B cell (primary cell): ENCODE results near the gene SLC20A1. TPM values are rescaled to one million over a fixed set of nuclear protein-coding genes. Genes with fewer than 3 reads are reported as not detected.

Experiments used
- ATAC-seq: fragments of 200-7000 bp; cut with Tn5 transposase; one replicate; pipeline ENCODE4 v1.10.0; 2021; ENCODE audit warnings: low read depth, mild to moderate bottlenecking, moderate number of reproducible peaks, moderate library complexity
- CTCF ChIA-PET: fragments of 350-600 bp; sonication (Branson Sonifier 250); formaldehyde crosslinking; loops from one replicate; lab custom pipeline; 2021; ENCODE audit warnings: antibody characterized with exemption, inconsistent platforms; lab: Charles Lee
- POLR2A ChIA-PET: fragments of 350-600 bp; sonication (Branson Sonifier 250); formaldehyde crosslinking; loops from one replicate; lab custom pipeline; 2021; ENCODE audit warnings: antibody characterized with exemption; lab: Charles Lee
- DNase-seq: peaks from one replicate; pipeline ENCODE4 v3.0.0; 2013
- H2AFZ ChIP-seq: 2 replicates; pipeline ENCODE4 v1.6.1; 2012; ENCODE audit warnings: mild to moderate bottlenecking, low read depth, low read length; ENCODE audit not compliant: insufficient read depth, poor library complexity, severe bottlenecking
- H3K27ac ChIP-seq, 2 donors: 1 replicate in 1 of 2; 2 replicates in 1 of 2; pipeline ENCODE4 v1.5.1; 2012 to 2013; ENCODE audit warnings: low read length in 2 of 2, mild to moderate bottlenecking in 2 of 2, moderate library complexity in 1 of 2
- H3K27me3 ChIP-seq, 4 experiments: fragments of 200-600 bp in 1 of 4; sonication (generic) in 1 of 4; replicated peaks in 1 of 4; 1 replicate in 2 of 4; 2 replicates in 2 of 4; pipeline versions ENCODE4 v1.6.1 to v1.7.0; 2013 to 2016; ENCODE audit warnings: low read length in 3 of 4, mild to moderate bottlenecking in 2 of 4, mixed read lengths in 1 of 4, moderate library complexity in 1 of 4; ENCODE audit not compliant: insufficient read depth in 4 of 4, control insufficient read depth in 3 of 4; ENCODE audit errors: control extremely low read depth in 1 of 4
- H3K36me3 ChIP-seq, 2 experiments: replicated peaks in 1 of 2; 1 replicate in 1 of 2; 2 replicates in 1 of 2; pipeline versions ENCODE4 v1.6.1 to v1.7.1; 2013; ENCODE audit warnings: low read length in 1 of 2; ENCODE audit not compliant: insufficient read depth in 2 of 2, control insufficient read depth in 1 of 2; ENCODE audit errors: control extremely low read depth in 1 of 2, extremely low read depth in 1 of 2
- H3K4me1 ChIP-seq, 2 donors: fragments of 200-600 bp in 1 of 2; sonication (generic) in 1 of 2; 1 replicate in 1 of 2; 2 replicates in 1 of 2; pipeline versions ENCODE4 v1.5.1 to v1.6.1; 2013 to 2017; ENCODE audit warnings: low read length in 2 of 2; ENCODE audit not compliant: control insufficient read depth in 2 of 2, insufficient read depth in 2 of 2
- H3K4me2 ChIP-seq: replicated peaks from 2 replicates; pipeline ENCODE3; 2012; ENCODE audit warnings: mild to moderate bottlenecking, low read depth, low read length; ENCODE audit not compliant: poor library complexity, severe bottlenecking
- H3K4me3 ChIP-seq, 5 experiments: fragments of 200-600 bp in 1 of 5; sonication (generic) in 1 of 5; 1 replicate in 3 of 5; 2 replicates in 2 of 5; pipeline versions ENCODE4 v1.5.1 to v1.7.0; 2011 to 2016; ENCODE audit warnings: low read length in 4 of 5, mild to moderate bottlenecking in 4 of 5, low read depth in 2 of 5, control low read depth in 1 of 5, moderate library complexity in 1 of 5; ENCODE audit not compliant: insufficient read depth in 1 of 5; ENCODE audit errors: control extremely low read depth in 1 of 5, extremely low read depth in 1 of 5
- H3K79me2 ChIP-seq: fragments of 200-600 bp; sonication (generic); one replicate; pipeline ENCODE4 v1.6.0; 2016; ENCODE audit warnings: low read length; ENCODE audit not compliant: control insufficient read depth, insufficient read depth
- H3K9ac ChIP-seq: fragments of 200-600 bp; sonication (generic); 2 replicates; pipeline ENCODE4 v1.6.1; 2017; ENCODE audit warnings: mild to moderate bottlenecking, low read length, moderate library complexity
- H3K9me3 ChIP-seq, 3 donors: one replicate each; pipeline versions ENCODE4 v1.6.1 to v1.7.1; 2013; ENCODE audit warnings: low read length in 2 of 3; ENCODE audit not compliant: control insufficient read depth in 2 of 3, insufficient read depth in 1 of 3; ENCODE audit errors: control extremely low read depth in 1 of 3
- H4K20me1 ChIP-seq: 2 replicates; pipeline ENCODE4 v1.6.0; 2012; ENCODE audit warnings: mild to moderate bottlenecking, low read length; ENCODE audit not compliant: insufficient read depth, control insufficient read depth, poor library complexity, severe bottlenecking
- H3K27ac Mint-ChIP-seq: one replicate; pipeline ENCODE4 v1.8.0; 2021; ENCODE audit warnings: mixed read lengths
- H3K27me3 Mint-ChIP-seq: one replicate; pipeline ENCODE4 v1.8.0; 2021; ENCODE audit warnings: mixed read lengths
- H3K4me1 Mint-ChIP-seq: one replicate; pipeline ENCODE4 v1.8.0; 2021; ENCODE audit warnings: mixed read lengths
- H3K4me3 Mint-ChIP-seq: one replicate; pipeline ENCODE4 v1.8.0; 2021; ENCODE audit warnings: mixed read lengths
- H3K9me3 Mint-ChIP-seq: one replicate; pipeline ENCODE4 v1.8.0; 2022; ENCODE audit warnings: mixed read lengths; ENCODE audit not compliant: insufficient read depth
- EZH2 ChIP-seq: IDR thresholded peaks from 2 replicates; pipeline ENCODE4 v1.6.1; 2012; ENCODE audit warnings: borderline replicate concordance, low read depth, mild to moderate bottlenecking, moderate library complexity, low read length; ENCODE audit not compliant: insufficient read depth, poor library complexity, severe bottlenecking
- WGBS: methylation state at CpG from one replicate; pipeline ENCODE4 v1.1.5; 2013; ENCODE audit warnings: missing lambda C conversion rate; ENCODE audit not compliant: insufficient coverage; 5-methylcytosine and 5-hydroxymethylcytosine counted together
- intact Hi-C: fragments of 100-400 bp; cut with micrococcal nuclease; formaldehyde crosslinking; loops from one replicate; pipeline ENCODE4 v1.10.0; 2022
- polyA plus RNA-seq: library from polyadenylated mRNA; depleted of rRNA; stranded (reverse); fragments of >200 nt; gene quantifications from 2 replicates; pipeline ENCODE4 v1.2.3, GENCODE V29; 2012
- total RNA-seq, 2 donors: library from RNA; stranded (reverse); fragments of 120-200 nt in 1 of 2; gene quantifications; 1 replicate in 1 of 2; 2 replicates in 1 of 2; pipeline versions ENCODE4 v1.2.3 to v1.2.4, GENCODE V29; 2013 to 2022
- TF ChIP-seq, protein P1 (sequence below): fragments of 200-600 bp; IDR thresholded peaks from one replicate; pipeline ENCODE4 v1.8.0; 2022; ENCODE audit warnings: antibody characterized with exemption, mild to moderate bottlenecking

SLC20A1 gene
- total and polyA plus RNA-seq, 2 donors (not counting 1 experiment from before 2014, with no cell fraction given) = 16.1 to 54.9 TPM

DNA sequence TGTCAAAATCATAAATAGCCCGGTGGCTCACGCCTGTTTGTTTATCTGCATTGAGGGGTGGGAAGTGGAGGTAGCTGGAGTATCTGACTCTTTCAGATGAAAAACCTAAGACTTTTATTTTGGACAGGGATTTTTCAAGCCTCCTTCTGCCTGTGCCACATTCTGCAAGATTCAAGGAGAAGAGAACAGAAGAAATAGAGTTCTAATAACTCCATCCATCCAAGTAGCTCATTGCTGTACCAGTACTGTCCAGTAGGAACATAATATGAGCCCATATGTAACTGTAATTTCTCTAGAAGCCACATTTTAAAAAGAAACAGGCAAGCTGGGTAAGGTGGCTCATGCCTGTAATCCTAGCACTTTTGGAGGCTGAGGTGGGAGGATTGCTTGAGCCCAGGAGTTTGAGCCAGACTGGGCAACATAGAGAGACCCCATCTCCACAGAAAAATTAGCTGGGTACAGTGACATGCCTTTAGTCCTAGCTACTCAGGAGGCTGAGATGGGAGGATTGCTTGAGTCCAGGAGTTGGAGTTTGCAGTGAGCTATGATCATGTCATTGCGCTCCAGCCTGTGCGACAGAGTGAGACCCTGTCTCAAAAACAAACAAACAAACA lies 39.6 kb downstream of the SLC20A1 start:
- H3K4me2 ChIP-seq = no peak overlapping the region
- H3K79me2 ChIP-seq = no peaks in the 10 kb centered on the region
- H3K9me3 ChIP-seq = no peaks in the 10 kb centered on the region
- no peak for TF ChIP-seq EZH2
- TF ChIP-seq, protein P1, sequence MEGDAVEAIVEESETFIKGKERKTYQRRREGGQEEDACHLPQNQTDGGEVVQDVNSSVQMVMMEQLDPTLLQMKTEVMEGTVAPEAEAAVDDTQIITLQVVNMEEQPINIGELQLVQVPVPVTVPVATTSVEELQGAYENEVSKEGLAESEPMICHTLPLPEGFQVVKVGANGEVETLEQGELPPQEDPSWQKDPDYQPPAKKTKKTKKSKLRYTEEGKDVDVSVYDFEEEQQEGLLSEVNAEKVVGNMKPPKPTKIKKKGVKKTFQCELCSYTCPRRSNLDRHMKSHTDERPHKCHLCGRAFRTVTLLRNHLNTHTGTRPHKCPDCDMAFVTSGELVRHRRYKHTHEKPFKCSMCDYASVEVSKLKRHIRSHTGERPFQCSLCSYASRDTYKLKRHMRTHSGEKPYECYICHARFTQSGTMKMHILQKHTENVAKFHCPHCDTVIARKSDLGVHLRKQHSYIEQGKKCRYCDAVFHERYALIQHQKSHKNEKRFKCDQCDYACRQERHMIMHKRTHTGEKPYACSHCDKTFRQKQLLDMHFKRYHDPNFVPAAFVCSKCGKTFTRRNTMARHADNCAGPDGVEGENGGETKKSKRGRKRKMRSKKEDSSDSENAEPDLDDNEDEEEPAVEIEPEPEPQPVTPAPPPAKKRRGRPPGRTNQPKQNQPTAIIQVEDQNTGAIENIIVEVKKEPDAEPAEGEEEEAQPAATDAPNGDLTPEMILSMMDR = peak; percentile 25
- Mint-ChIP-seq H3K4me1 (peaks cover 13% of the 10 kb centered on the region), H3K4me3 (no peak overlapping the region), H3K27ac (no peak overlapping the region), H3K27me3 (no peaks in the 10 kb centered on the region), H3K9me3 (no peaks in the 10 kb centered on the region)
- no peaks in the 10 kb centered on the region for H3K36me3 ChIP-seq
- peaks cover 5 to 17% of the 10 kb centered on the region in 2 donors for H3K4me1 ChIP-seq
- H3K27me3 ChIP-seq = no peaks in the 10 kb centered on the region
- H3K4me3 ChIP-seq = no peak overlapping the region
- H4K20me1 ChIP-seq = no peaks in the 10 kb centered on the region
- H2AFZ ChIP-seq = no peak overlapping the region
- ATAC-seq = no peak
- intact Hi-C loops = no loop called here
- no peak overlapping the region for H3K27ac ChIP-seq
- H3K9ac ChIP-seq = no peak overlapping the region
- no peak for DNase-seq
- ChIA-PET CTCF (interaction anchor here (0.8 to 5.4 kb wide), 4 partner anchors 40 to 59 kb away, joined by 3 to 25 read pairs (median 13); no protein-coding TSS in a partner anchor), POLR2A (no interaction called here)
- WGBS = 92% methylated on average over 2 of the region's 4 CpGs
